Measurements from ENCODE around the gene NFIA. TPM values are rescaled to one million over a fixed set of nuclear protein-coding genes. Genes with fewer than 3 reads are reported as not detected.

NFIA gene
- total and polyA plus RNA-seq, 9 of the 15 experiments (the other 6 are each of a cell fraction or from before 2014, with no cell fraction given), result 5.3 to 24.9 (median 9.8) TPM

DNA sequence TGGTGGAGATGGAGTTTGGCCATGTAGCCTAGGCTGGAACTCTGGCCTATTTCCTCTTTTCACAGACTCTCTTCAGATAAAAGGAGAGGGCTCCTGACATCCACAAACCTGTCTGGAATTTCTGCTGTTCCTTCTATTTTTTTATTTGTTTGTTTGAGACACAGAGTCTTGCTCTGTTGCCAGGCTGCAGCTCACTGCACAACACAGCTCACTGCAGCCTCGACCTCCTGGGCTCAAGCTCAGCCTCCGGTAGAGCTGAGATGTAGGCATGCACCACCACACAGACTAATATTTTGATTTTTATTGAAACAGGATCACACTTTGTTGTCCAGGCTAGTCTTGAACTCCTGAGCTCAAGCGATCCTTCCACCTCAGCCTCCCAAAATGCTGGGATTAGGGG, 411.6 kb downstream of the NFIA start (continued):
- TF ChIP-seq, protein P1, sequence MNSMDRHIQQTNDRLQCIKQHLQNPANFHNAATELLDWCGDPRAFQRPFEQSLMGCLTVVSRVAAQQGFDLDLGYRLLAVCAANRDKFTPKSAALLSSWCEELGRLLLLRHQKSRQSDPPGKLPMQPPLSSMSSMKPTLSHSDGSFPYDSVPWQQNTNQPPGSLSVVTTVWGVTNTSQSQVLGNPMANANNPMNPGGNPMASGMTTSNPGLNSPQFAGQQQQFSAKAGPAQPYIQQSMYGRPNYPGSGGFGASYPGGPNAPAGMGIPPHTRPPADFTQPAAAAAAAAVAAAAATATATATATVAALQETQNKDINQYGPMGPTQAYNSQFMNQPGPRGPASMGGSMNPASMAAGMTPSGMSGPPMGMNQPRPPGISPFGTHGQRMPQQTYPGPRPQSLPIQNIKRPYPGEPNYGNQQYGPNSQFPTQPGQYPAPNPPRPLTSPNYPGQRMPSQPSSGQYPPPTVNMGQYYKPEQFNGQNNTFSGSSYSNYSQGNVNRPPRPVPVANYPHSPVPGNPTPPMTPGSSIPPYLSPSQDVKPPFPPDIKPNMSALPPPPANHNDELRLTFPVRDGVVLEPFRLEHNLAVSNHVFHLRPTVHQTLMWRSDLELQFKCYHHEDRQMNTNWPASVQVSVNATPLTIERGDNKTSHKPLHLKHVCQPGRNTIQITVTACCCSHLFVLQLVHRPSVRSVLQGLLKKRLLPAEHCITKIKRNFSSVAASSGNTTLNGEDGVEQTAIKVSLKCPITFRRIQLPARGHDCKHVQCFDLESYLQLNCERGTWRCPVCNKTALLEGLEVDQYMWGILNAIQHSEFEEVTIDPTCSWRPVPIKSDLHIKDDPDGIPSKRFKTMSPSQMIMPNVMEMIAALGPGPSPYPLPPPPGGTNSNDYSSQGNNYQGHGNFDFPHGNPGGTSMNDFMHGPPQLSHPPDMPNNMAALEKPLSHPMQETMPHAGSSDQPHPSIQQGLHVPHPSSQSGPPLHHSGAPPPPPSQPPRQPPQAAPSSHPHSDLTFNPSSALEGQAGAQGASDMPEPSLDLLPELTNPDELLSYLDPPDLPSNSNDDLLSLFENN (IDR thresholded peaks at IDR 0.05; ENCODE audit: low read depth in 2 of 2, low read length in 2 of 2), result no peak
- TF ChIP-seq ZNF41 (CRISPR knock-in tag; conservative IDR thresholded peaks at IDR 0.05) (no peak), SIX5 (IDR thresholded peaks at IDR 0.05; ENCODE audit: borderline replicate concordance in 1 of 2, insufficient read depth in 1 of 2, low read depth in 1 of 2, low read length in 2 of 2) (no peak), EWSR1 (IDR thresholded peaks at IDR 0.05; ENCODE audit: borderline replicate concordance, low read depth, partially characterized antibody) (no peak), SRSF7 (optimal IDR thresholded peaks at IDR 0.05; ENCODE audit: low read depth, low read length) (no peak), TAF7 (tag; IDR thresholded peaks at IDR 0.05) (no peak), ZNF586 (CRISPR knock-in tag; conservative IDR thresholded peaks at IDR 0.05) (no peak)
- TF ChIP-seq, protein P2, sequence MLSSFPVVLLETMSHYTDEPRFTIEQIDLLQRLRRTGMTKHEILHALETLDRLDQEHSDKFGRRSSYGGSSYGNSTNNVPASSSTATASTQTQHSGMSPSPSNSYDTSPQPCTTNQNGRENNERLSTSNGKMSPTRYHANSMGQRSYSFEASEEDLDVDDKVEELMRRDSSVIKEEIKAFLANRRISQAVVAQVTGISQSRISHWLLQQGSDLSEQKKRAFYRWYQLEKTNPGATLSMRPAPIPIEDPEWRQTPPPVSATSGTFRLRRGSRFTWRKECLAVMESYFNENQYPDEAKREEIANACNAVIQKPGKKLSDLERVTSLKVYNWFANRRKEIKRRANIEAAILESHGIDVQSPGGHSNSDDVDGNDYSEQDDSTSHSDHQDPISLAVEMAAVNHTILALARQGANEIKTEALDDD (IDR thresholded peaks at IDR 0.05), result no peak
- TF ChIP-seq, protein P3, sequence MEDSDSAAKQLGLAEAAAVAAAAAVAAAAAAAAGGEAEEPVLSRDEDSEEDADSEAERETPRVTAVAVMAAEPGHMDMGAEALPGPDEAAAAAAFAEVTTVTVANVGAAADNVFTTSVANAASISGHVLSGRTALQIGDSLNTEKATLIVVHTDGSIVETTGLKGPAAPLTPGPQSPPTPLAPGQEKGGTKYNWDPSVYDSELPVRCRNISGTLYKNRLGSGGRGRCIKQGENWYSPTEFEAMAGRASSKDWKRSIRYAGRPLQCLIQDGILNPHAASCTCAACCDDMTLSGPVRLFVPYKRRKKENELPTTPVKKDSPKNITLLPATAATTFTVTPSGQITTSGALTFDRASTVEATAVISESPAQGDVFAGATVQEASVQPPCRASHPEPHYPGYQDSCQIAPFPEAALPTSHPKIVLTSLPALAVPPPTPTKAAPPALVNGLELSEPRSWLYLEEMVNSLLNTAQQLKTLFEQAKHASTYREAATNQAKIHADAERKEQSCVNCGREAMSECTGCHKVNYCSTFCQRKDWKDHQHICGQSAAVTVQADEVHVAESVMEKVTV (CRISPR knock-in tag; IDR thresholded peaks at IDR 0.05), result no peak
